Kidney (tissue), 14 donors: ENCODE data around the gene PSORS1C2. TPM values are rescaled to one million over a fixed set of nuclear protein-coding genes. Genes with fewer than 3 reads are reported as not detected.

ENCODE experiments used
- DNase-seq, 5 donors: peaks; one replicate each; pipeline ENCODE4 v3.0.0-alpha.2; 2013 to 2020
- FAIRE-seq: peaks from 2 replicates; lab custom pipeline; 2012; peaks lifted over from hg19 to GRCh38; lab: Jason Lieb, UNC
- H3K27ac ChIP-seq, 2 donors: one replicate each; pipeline ENCODE4 v1.7.0; 2013; ENCODE audit warnings: low read depth in 2 of 2, low read length in 2 of 2, inconsistent platforms in 1 of 2
- H3K27me3 ChIP-seq: one replicate; pipeline ENCODE4 v1.7.1; 2013; ENCODE audit warnings: low read length, inconsistent platforms; ENCODE audit not compliant: control insufficient read depth, insufficient read depth
- H3K36me3 ChIP-seq, 3 donors: one replicate each; pipeline versions ENCODE4 v1.7.0 to v1.7.1; 2013; ENCODE audit warnings: low read length in 3 of 3, control low read depth in 1 of 3, inconsistent platforms in 1 of 3; ENCODE audit not compliant: insufficient read depth in 3 of 3, control insufficient read depth in 2 of 3
- H3K4me1 ChIP-seq, 3 donors: one replicate each; pipeline versions ENCODE4 v1.7.0 to v1.7.1; 2013; ENCODE audit warnings: low read length in 3 of 3, inconsistent platforms in 1 of 3, low read depth in 1 of 3; ENCODE audit not compliant: control insufficient read depth in 2 of 3, insufficient read depth in 2 of 3
- H3K4me3 ChIP-seq, 3 donors: one replicate each; pipeline versions ENCODE4 v1.7.0 to v1.8.1; 2013; ENCODE audit warnings: low read length in 3 of 3, control low read depth in 1 of 3, inconsistent platforms in 1 of 3
- H3K9ac ChIP-seq, 3 donors: one replicate each; pipeline versions ENCODE4 v1.7.0 to v1.7.1; 2013; ENCODE audit warnings: low read length in 3 of 3, control low read depth in 1 of 3, inconsistent platforms in 1 of 3
- H3K9me3 ChIP-seq, 3 donors: one replicate each; pipeline versions ENCODE4 v1.7.0 to v1.7.1; 2013; ENCODE audit warnings: low read length in 3 of 3, control low read depth in 1 of 3, inconsistent platforms in 1 of 3; ENCODE audit not compliant: control insufficient read depth in 2 of 3, insufficient read depth in 1 of 3
- CTCF ChIP-seq: IDR thresholded peaks from 3 replicates; pipeline ENCODE4 v1.5.1; 2012; ENCODE audit warnings: mild to moderate bottlenecking, moderate library complexity, borderline replicate concordance; ENCODE audit not compliant: insufficient read depth; ENCODE audit errors: extremely low read depth
- intact Hi-C: fragments of 100-400 bp; cut with DNase I; formaldehyde crosslinking; loops from one replicate; pipeline ENCODE4 v1.11.1; 2022
- polyA plus RNA-seq: library from polyadenylated mRNA; stranded (reverse); fragments of 350-450 nt; fragmentation: Illumina TruSeq; extraction: RNeasy Lipid Tissue Mini Kit (QIAGEN cat#74804); gene quantifications from one replicate; pipeline ENCODE4 v1.2.3, GENCODE V29; 2014; ENCODE audit warnings: low read depth, low replicate concordance; ENCODE audit not compliant: insufficient read depth
- total RNA-seq: library from RNA; stranded (reverse); fragmentation: NEBNext Ultra II Directional; extraction: Animal tissue kit (Norgen Biotek cat#: 25700); gene quantifications from one replicate; pipeline ENCODE4 v1.2.1, GENCODE V29; 2021
- donor health status: control.
- donor health status: control.
- donor health status: control.
- donor health status: control.
- donor health status: control.
- donor health status: DM: yes; HTN: yes; CAD: no.
- donor health status: Normal renal cell carcinoma (clear cell type).

The PSORS1C2 gene
- total and polyA plus RNA-seq, 2 donors from 2014 or later: not detected

DNA sequence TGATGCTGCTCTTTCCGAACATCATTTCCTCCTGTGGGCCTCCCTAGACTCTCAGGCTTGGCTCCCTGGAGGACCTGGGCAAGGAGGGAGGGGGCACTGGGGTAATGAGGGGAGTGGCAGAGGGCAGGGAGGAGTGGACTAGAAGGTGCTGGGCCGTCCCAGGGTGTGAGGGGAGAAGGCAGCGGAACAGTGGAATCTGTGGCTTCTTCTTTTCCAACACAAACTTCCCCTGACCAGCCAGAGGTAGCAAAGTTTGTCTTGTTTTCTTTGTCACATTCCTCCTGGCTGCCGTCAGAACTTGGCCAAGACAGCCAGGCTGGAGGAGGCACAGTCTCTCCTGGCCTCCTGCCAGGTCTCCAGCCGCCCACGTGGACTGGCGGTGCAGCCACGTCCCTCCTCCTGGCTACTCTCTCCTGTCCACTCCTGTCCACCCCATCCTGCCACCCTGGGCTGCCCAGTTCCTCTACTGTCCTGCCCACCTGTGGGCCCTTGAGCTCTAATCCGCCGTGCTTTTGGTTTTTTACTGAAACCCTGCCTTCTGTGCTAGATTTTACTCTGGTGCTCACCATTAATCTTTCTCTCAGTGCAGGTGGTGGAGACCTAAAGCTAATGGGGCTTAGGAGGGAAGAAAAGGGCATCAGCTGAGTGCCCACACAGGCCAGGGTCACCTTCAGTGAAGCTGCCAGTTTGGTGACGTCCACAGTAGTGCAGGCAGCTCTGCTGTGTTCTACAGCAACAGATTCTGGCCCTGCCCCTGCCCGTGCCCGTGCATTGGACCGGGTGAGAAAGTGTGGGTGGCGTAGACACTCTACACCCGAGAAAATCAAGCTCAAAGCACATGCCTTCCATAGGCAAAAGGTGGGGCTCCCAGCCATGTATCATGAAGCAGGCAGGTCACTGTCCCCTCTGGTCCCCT, 15.8 kb downstream of the PSORS1C2 start:
- H3K36me3 ChIP-seq: no peaks in the 10 kb centered on the region
- peak overlapping the region; percentile 51 to 59 for H3K27ac ChIP-seq
- intact Hi-C loops: no loop called here

DNA sequence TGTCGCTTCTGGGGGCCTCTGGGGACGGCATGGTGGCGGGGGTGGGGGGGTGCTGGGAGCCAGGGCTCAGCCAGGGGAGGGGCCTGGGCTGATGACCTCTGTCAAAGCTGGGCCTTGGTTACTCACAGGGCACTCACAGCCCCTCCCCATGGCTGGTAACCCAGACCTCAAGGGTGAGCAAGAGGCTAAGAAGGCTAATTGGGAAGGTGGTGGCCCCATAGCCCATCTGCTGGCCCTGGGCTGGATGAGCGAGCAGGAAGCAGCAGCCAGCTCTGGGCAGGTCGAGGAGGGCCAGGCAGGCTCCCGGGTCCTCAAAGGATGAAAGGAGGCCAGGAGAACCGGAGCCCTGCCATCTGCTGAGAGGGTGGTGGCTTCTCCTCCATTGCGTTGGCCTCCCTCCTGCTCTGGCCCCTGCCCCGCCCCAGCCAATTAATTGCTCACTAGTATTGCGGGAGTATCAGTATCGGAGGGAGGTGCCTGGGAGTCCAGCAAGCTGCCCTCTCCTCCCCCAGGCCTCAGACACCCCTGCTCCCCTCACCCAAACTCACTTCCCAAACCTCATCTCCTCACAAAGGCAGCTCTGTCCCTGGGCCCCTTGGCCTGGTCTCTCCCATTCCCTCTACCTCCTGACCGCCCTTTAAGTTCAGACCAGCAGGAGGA, 17.6 kb downstream of the PSORS1C2 start:
- FAIRE-seq (no peak), DNase-seq (peak in 1 of 5 donors; percentile 69)
- H3K4me3 ChIP-seq: no peak overlapping the region
- H3K36me3 ChIP-seq: no peaks in the 10 kb centered on the region
- H3K27me3 ChIP-seq: no peaks in the 10 kb centered on the region
- intact Hi-C loops: no loop called here
- no peak overlapping the region for H3K27ac ChIP-seq
- no peak for TF ChIP-seq CTCF
- H3K4me1 ChIP-seq: peaks cover 0 to 11% (median 0%) of the 10 kb centered on the region in 3 donors
- no peaks in the 10 kb centered on the region for H3K9me3 ChIP-seq
- no peak overlapping the region for H3K9ac ChIP-seq

More for the DNA sequence above, 15.8 kb downstream of the PSORS1C2 start:
- FAIRE-seq (no peak), DNase-seq (peak in 4 of 5 donors; percentile 83 to 96 (median 91))
- no peak for TF ChIP-seq CTCF
- Histone ChIP-seq H3K9ac (no peak overlapping the region), H3K4me3 (no peak overlapping the region), H3K4me1 (peaks cover 0 to 11% (median 0%) of the 10 kb centered on the region in 3 donors), H3K27me3 (no peaks in the 10 kb centered on the region), H3K9me3 (no peaks in the 10 kb centered on the region)

- Histone ChIP-seq H3K27me3 (no peaks in the 10 kb centered on the region), H3K9ac (no peak within 1 kb of the TSS), H3K27ac (no peak within 1 kb of the TSS), H3K4me1 (peaks cover 0 to 11% (median 0%) of the 10 kb centered on the region in 3 donors), H3K36me3 (no peaks in the 10 kb centered on the region), H3K4me3 (no peak within 1 kb of the TSS), H3K9me3 (no peaks in the 10 kb centered on the region)
- TF ChIP-seq CTCF: no peak
- no peak for FAIRE-seq
- intact Hi-C loops: no loop called here
- peak in 1 of 5 donors; percentile 74 for DNase-seq
Observed at GRCh38 chr6:31120151-31120915, 18.5 kb downstream of the PSORS1C2 start, which contains the start of gene CDSN. TSS of gene CDSN (minus strand) at chr6:31120446. CDS start at chr6:31120419, 27 bp downstream.
